ENCODE measurements around the gene PLXNB1.

Gene PLXNB1

GRCh38 chr3:48431224-48432029 is 1.5 kb upstream of the PLXNB1 start:
- no peak for DNase-seq

GRCh38 chr3:48430708-48431101 is 819 bp upstream of the PLXNB1 start:
- DNase-seq: no peak

- no peak for DNase-seq
Observed at GRCh38 chr3:48429317-48429959, 448 bp downstream of the PLXNB1 start.

GRCh38 chr3:48428572-48429316 is 1.1 kb downstream of the PLXNB1 start:
- no peak for DNase-seq

- DNase-seq: no peak
Observed at GRCh38 chr3:48428088-48428571, 1.8 kb downstream of the PLXNB1 start.

- no peak for DNase-seq
Observed at GRCh38 chr3:48427630-48427962, 2.3 kb downstream of the PLXNB1 start.

GRCh38 chr3:48426944-48427629 is 2.8 kb downstream of the PLXNB1 start:
- no peak for DNase-seq

GRCh38 chr3:48426401-48426909 is 3.4 kb downstream of the PLXNB1 start:
- DNase-seq: no peak

- no peak for DNase-seq
Observed at GRCh38 chr3:48425281-48425812, 4.5 kb downstream of the PLXNB1 start.

GRCh38 chr3:48423883-48424695 is 5.8 kb downstream of the PLXNB1 start:
- no peak for DNase-seq

- no peak for DNase-seq
Observed at GRCh38 chr3:48423241-48423882, 6.5 kb downstream of the PLXNB1 start.

- no peak for DNase-seq
Observed at GRCh38 chr3:48422681-48423080, 7.2 kb downstream of the PLXNB1 start.

- no peak for DNase-seq
Observed at GRCh38 chr3:48422272-48422671, 7.6 kb downstream of the PLXNB1 start.

GRCh38 chr3:48420561-48420960 is 9.3 kb downstream of the PLXNB1 start:
- no peak for DNase-seq

GRCh38 chr3:48419597-48419996 is 10.3 kb downstream of the PLXNB1 start:
- DNase-seq: no peak

GRCh38 chr3:48419149-48419548 is 10.7 kb downstream of the PLXNB1 start:
- no peak for DNase-seq

GRCh38 chr3:48418651-48419050 is 11.2 kb downstream of the PLXNB1 start:
- DNase-seq: no peak

GRCh38 chr3:48418140-48418539 is 11.7 kb downstream of the PLXNB1 start:
- no peak for DNase-seq

GRCh38 chr3:48417529-48418108 is 12.3 kb downstream of the PLXNB1 start:
- no peak for DNase-seq

- no peak for DNase-seq
Observed at GRCh38 chr3:48416546-48416945, 13.3 kb downstream of the PLXNB1 start.

GRCh38 chr3:48416091-48416505 is 13.8 kb downstream of the PLXNB1 start:
- no peak for DNase-seq

All from amniotic stem cell (primary cell).